OCI-LY1 (cell line): Measurements from ENCODE around the gene GALNTL6.

Experiments used
- H2AFZ ChIP-seq: fragments of 200-600 bp; sonication (generic), shearing (Covaris generic); 2 replicates; pipeline ENCODE4 v1.6.0; 2014; ENCODE audit warnings: antibody characterized with exemption, mild to moderate bottlenecking, low read length
- H3F3A ChIP-seq: fragments of 200-600 bp; sonication (generic), shearing (Covaris generic); 2 replicates; pipeline ENCODE4 v1.6.0; 2014; ENCODE audit warnings: mild to moderate bottlenecking, antibody characterized with exemption, low read length, moderate library complexity; ENCODE audit not compliant: insufficient read depth
- H3K27ac ChIP-seq: fragments of 200-600 bp; sonication (generic); 2 replicates; pipeline ENCODE4 v1.5.1; 2014; ENCODE audit warnings: low read length, mixed run types, mild to moderate bottlenecking, low read depth; ENCODE audit not compliant: poor library complexity, severe bottlenecking
- H3K27me3 ChIP-seq: fragments of 200-600 bp; sonication (generic); 2 replicates; pipeline ENCODE4 v1.6.0; 2014; ENCODE audit warnings: antibody characterized with exemption, mild to moderate bottlenecking, low read length, moderate library complexity; ENCODE audit not compliant: insufficient read depth
- H3K36me3 ChIP-seq: fragments of 200-600 bp; sonication (generic); 2 replicates; pipeline ENCODE4 v1.6.1; 2014; ENCODE audit warnings: mild to moderate bottlenecking, antibody characterized with exemption, low read length, moderate library complexity, mixed read lengths; ENCODE audit not compliant: insufficient read depth
- H3K4me1 ChIP-seq: fragments of 200-600 bp; sonication (generic); 2 replicates; pipeline ENCODE4 v1.5.1; 2014; ENCODE audit warnings: mild to moderate bottlenecking, low read length, moderate library complexity; ENCODE audit not compliant: insufficient read depth, severe bottlenecking
- H3K4me2 ChIP-seq: fragments of 200-600 bp; sonication (generic), shearing (Covaris generic); 2 replicates; pipeline ENCODE4 v1.6.1; 2014; ENCODE audit warnings: low read length
- H3K4me3 ChIP-seq: fragments of 200-600 bp; sonication (generic); 2 replicates; pipeline ENCODE4 v1.5.1; 2014; ENCODE audit warnings: low read length, low read depth, mild to moderate bottlenecking, mixed read lengths; ENCODE audit not compliant: poor library complexity, severe bottlenecking
- H3K79me2 ChIP-seq: fragments of 200-600 bp; shearing (Covaris generic); 2 replicates; pipeline ENCODE4 v1.6.1; 2016; ENCODE audit warnings: mixed run types, low read length, mixed read lengths; ENCODE audit not compliant: insufficient read depth
- H3K9ac ChIP-seq: fragments of 200-600 bp; sonication (generic), shearing (Covaris generic); 2 replicates; pipeline ENCODE4 v1.6.1; 2014; ENCODE audit warnings: mild to moderate bottlenecking, low read length, mixed read lengths
- H3K9me2 ChIP-seq: fragments of 200-600 bp; sonication (generic), shearing (Covaris generic); 2 replicates; pipeline ENCODE4 v1.6.1; 2014; ENCODE audit warnings: low read depth, mild to moderate bottlenecking, low read length, mixed read lengths
- H3K9me3 ChIP-seq: fragments of 200-600 bp; shearing (Covaris generic); 2 replicates; pipeline ENCODE4 v1.6.1; 2014; ENCODE audit warnings: low read length, mixed read lengths
- H4K20me1 ChIP-seq: fragments of 200-600 bp; sonication (generic), shearing (Covaris generic); 2 replicates; pipeline ENCODE4 v1.6.0; 2016; ENCODE audit warnings: mild to moderate bottlenecking, low read length; ENCODE audit not compliant: insufficient read depth
- CTCF ChIP-seq: fragments of 200-600 bp; sonication (generic), shearing (Covaris generic); IDR thresholded peaks from 2 replicates; pipeline ENCODE4 v1.5.1; 2017; ENCODE audit warnings: mild to moderate bottlenecking, antibody characterized with exemption, low read length, moderate library complexity, mixed read lengths
- EZH2 ChIP-seq: fragments of 200-600 bp; sonication (generic), shearing (Covaris generic); IDR thresholded peaks from 2 replicates; pipeline ENCODE4 v1.8.0; 2017; ENCODE audit warnings: borderline replicate concordance, mixed run types, mild to moderate bottlenecking, antibody characterized with exemption, low read length, moderate library complexity, mixed read lengths

The GALNTL6 gene

GRCh38 chr4:172147687-172148086 is 334.5 kb downstream of the GALNTL6 start:
- no peaks in the 10 kb centered on the region for H3K27me3 ChIP-seq
- no peak overlapping the region for H3K9ac ChIP-seq
- H3K4me3 ChIP-seq = no peak overlapping the region
- H3F3A ChIP-seq = no peaks in the 10 kb centered on the region
- H3K27ac ChIP-seq = no peak overlapping the region
- peaks cover 8% of the 10 kb centered on the region for H3K4me1 ChIP-seq
- H3K4me2 ChIP-seq = no peak overlapping the region
- no peaks in the 10 kb centered on the region for H3K36me3 ChIP-seq
- TF ChIP-seq EZH2 (no peak), CTCF (peak; percentile 19; the same call in 1 of the 2 replicates)
- no peaks in the 10 kb centered on the region for H4K20me1 ChIP-seq
- no peaks in the 10 kb centered on the region for H3K79me2 ChIP-seq
- H2AFZ ChIP-seq = no peak overlapping the region
- H3K9me2 ChIP-seq = no peaks in the 10 kb centered on the region
- H3K9me3 ChIP-seq = no peaks in the 10 kb centered on the region

- Histone ChIP-seq H3K79me2 (no peaks in the 10 kb centered on the region), H2AFZ (no peak overlapping the region), H3K9ac (no peak overlapping the region), H3K27ac (no peak overlapping the region), H3K4me3 (no peak overlapping the region), H4K20me1 (no peaks in the 10 kb centered on the region), H3K9me2 (no peaks in the 10 kb centered on the region), H3K4me2 (no peak overlapping the region), H3K4me1 (peaks cover 21% of the 10 kb centered on the region), H3K27me3 (no peaks in the 10 kb centered on the region), H3K36me3 (no peaks in the 10 kb centered on the region), H3F3A (no peaks in the 10 kb centered on the region), H3K9me3 (no peaks in the 10 kb centered on the region)
- TF ChIP-seq EZH2 (no peak), CTCF (no peak)
Observed at GRCh38 chr4:172149329-172149728, 336.1 kb downstream of the GALNTL6 start.

GRCh38 chr4:172152284-172152683 is 339.1 kb downstream of the GALNTL6 start:
- peaks cover 33% of the 10 kb centered on the region for H3K4me1 ChIP-seq
- no peak overlapping the region for H3K9ac ChIP-seq
- no peak overlapping the region for H3K4me3 ChIP-seq
- TF ChIP-seq EZH2 (no peak), CTCF (no peak)
- no peaks in the 10 kb centered on the region for H4K20me1 ChIP-seq
- no peak overlapping the region for H3K27ac ChIP-seq
- no peaks in the 10 kb centered on the region for H3F3A ChIP-seq
- no peaks in the 10 kb centered on the region for H3K79me2 ChIP-seq
- H3K27me3 ChIP-seq = no peaks in the 10 kb centered on the region
- H3K9me2 ChIP-seq = no peaks in the 10 kb centered on the region
- no peaks in the 10 kb centered on the region for H3K36me3 ChIP-seq
- no peak overlapping the region for H2AFZ ChIP-seq
- peak overlapping the region; percentile 25; the same call in 1 of the 2 replicates for H3K4me2 ChIP-seq
- H3K9me3 ChIP-seq = no peaks in the 10 kb centered on the region
